ENCODE measurements around the gene FMNL3. TPM values are rescaled to one million over a fixed set of nuclear protein-coding genes. Genes with fewer than 3 reads are reported as not detected.

FMNL3 gene
- total and polyA plus RNA-seq, 7 experiments from 2014 or later = 10.4 to 40.4 (median 37.8) TPM

- DNase-seq (no peak), ATAC-seq (no peak)
- Mint-ChIP-seq H3K36me3 (peaks cover 0 to 3% (median 0%) of the 10 kb centered on the region in 5 donors), H3K27me3 (peaks cover 0 to 32% (median 4%) of the 10 kb centered on the region in 5 donors), H3K9me3 (no peaks in the 10 kb centered on the region), H3K4me3 (peak overlapping the region; percentile 44 to 96 (median 76)), H3K4me1 (peaks cover 34 to 44% (median 41%) of the 10 kb centered on the region in 7 donors), H3K27ac (peak overlapping the region; percentile 19 to 94 (median 79))
- peaks cover 11 to 31% of the 10 kb centered on the region in 2 donors for H3K4me1 ChIP-seq (ENCODE audit: control insufficient read depth in 2 of 2, insufficient read depth in 2 of 2, low read length in 2 of 2)
- intact Hi-C loops (cut with micrococcal nuclease) = loop anchor here (1.0 to 10.0 kb wide), 18 partner anchors 8 to 518 kb away; partner anchors contain the start of genes MCRS1 (in 2 of the 2), PRPF40B (in 2 of the 2), TMBIM6 (in 2 of the 2) and NCKAP5L (in 1 of the 2)
- H3K36me3 ChIP-seq (ENCODE audit: control insufficient read depth in 2 of 3, insufficient read depth in 3 of 3, low read length in 3 of 3) = peaks cover 0 to 8% (median 0%) of the 10 kb centered on the region in 3 experiments
- CTCF ChIA-PET = interaction anchor here (0.7 to 11.5 kb wide), 10 partner anchors 17 to 225 kb away, joined by 3 to 229 read pairs (median 4); no protein-coding TSS in a partner anchor
- no peaks in the 10 kb centered on the region for H3K9me3 ChIP-seq (ENCODE audit: control insufficient read depth in 2 of 3, low read length in 3 of 3)
- no peak overlapping the region for H3K27ac ChIP-seq (ENCODE audit: low read depth, low read length)
- H3K4me3 ChIP-seq (ENCODE audit: low read length) = no peak overlapping the region
- POLR2A ChIA-PET = interaction anchor here (0.7 to 10.5 kb wide), 8 partner anchors 10 to 70 kb away, joined by 3 to 131 read pairs (median 15); partner anchors contain the start of gene TMBIM6
- no peaks in the 10 kb centered on the region for H3K27me3 ChIP-seq (ENCODE audit: control insufficient read depth in 2 of 2, insufficient read depth in 2 of 2, low read length in 2 of 2)
Observed at GRCh38 chr12:49707812-49708147, 575 bp upstream of the FMNL3 start.

GRCh38 chr12:49706351-49707127, 666 bp downstream of the FMNL3 start:
- H3K4me3 Mint-ChIP-seq = peak overlapping the region; percentile 78 to 96 (median 92)
- H3K4me1 Mint-ChIP-seq = peaks cover 40 to 54% (median 49%) of the 10 kb centered on the region in 7 donors
- peak overlapping the region; percentile 78 for H3K4me3 ChIP-seq (ENCODE audit: low read length)
- H3K27me3 Mint-ChIP-seq = peaks cover 0 to 24% (median 0%) of the 10 kb centered on the region in 5 donors
- CTCF ChIA-PET = interaction anchor here (0.6 to 11.5 kb wide), 13 partner anchors 9 to 285 kb away, joined by 3 to 229 read pairs (median 4); partner anchors contain the start of gene TMBIM6
- H3K27ac Mint-ChIP-seq = peak overlapping the region; percentile 72 to 94 (median 86)
- DNase-seq (peak in 5 of 9 donors; percentile 4 to 37 (median 11)), ATAC-seq (peak; percentile 28)
- peak overlapping the region; percentile 92 for H3K27ac ChIP-seq (ENCODE audit: low read depth, low read length)
- no peaks in the 10 kb centered on the region for H3K27me3 ChIP-seq (ENCODE audit: control insufficient read depth in 2 of 2, insufficient read depth in 2 of 2, low read length in 2 of 2)
- H3K36me3 Mint-ChIP-seq = peaks cover 0 to 3% (median 0%) of the 10 kb centered on the region in 5 donors
- intact Hi-C loops (cut with micrococcal nuclease) = loop anchor here (1.0 to 10.0 kb wide), 19 partner anchors 7 to 517 kb away; partner anchors contain the start of genes MCRS1 (in 2 of the 2), PRPF40B (in 2 of the 2), TMBIM6 (in 2 of the 2) and NCKAP5L (in 1 of the 2)
- H3K4me1 ChIP-seq (ENCODE audit: control insufficient read depth in 2 of 2, insufficient read depth in 2 of 2, low read length in 2 of 2) = peaks cover 11 to 32% of the 10 kb centered on the region in 2 donors
- peaks cover 0 to 8% (median 0%) of the 10 kb centered on the region in 3 experiments for H3K36me3 ChIP-seq (ENCODE audit: control insufficient read depth in 2 of 3, insufficient read depth in 3 of 3, low read length in 3 of 3)
- H3K9me3 ChIP-seq (ENCODE audit: control insufficient read depth in 2 of 3, low read length in 3 of 3) = no peaks in the 10 kb centered on the region
- POLR2A ChIA-PET = interaction anchor here (0.6 to 10.5 kb wide), 14 partner anchors 17 to 84 kb away, joined by 3 to 131 read pairs (median 10); partner anchors contain the start of genes PRPF40B and TMBIM6
- no peaks in the 10 kb centered on the region for H3K9me3 Mint-ChIP-seq

- Mint-ChIP-seq H3K36me3 (peaks cover 0 to 3% (median 0%) of the 10 kb centered on the region in 5 donors), H3K4me1 (peaks cover 40 to 60% (median 52%) of the 10 kb centered on the region in 7 donors), H3K9me3 (no peaks in the 10 kb centered on the region), H3K27ac (peak overlapping the region; percentile 72 to 94 (median 86)), H3K27me3 (peaks cover 0 to 16% (median 0%) of the 10 kb centered on the region in 5 donors), H3K4me3 (peak overlapping the region; percentile 78 to 96 (median 92))
- ATAC-seq = no peak
- Histone ChIP-seq H3K27ac (ENCODE audit: low read depth, low read length) (peak overlapping the region; percentile 92), H3K27me3 (ENCODE audit: control insufficient read depth in 2 of 2, insufficient read depth in 2 of 2, low read length in 2 of 2) (no peaks in the 10 kb centered on the region), H3K4me1 (ENCODE audit: control insufficient read depth in 2 of 2, insufficient read depth in 2 of 2, low read length in 2 of 2) (peaks cover 11 to 32% of the 10 kb centered on the region in 2 donors), H3K4me3 (ENCODE audit: low read length) (peak overlapping the region; percentile 78), H3K9me3 (ENCODE audit: control insufficient read depth in 2 of 3, low read length in 3 of 3) (no peaks in the 10 kb centered on the region), H3K36me3 (ENCODE audit: control insufficient read depth in 2 of 3, insufficient read depth in 3 of 3, low read length in 3 of 3) (peaks cover 0 to 8% (median 0%) of the 10 kb centered on the region in 3 experiments)
- POLR2A ChIA-PET = interaction anchor here (0.6 to 10.5 kb wide), 15 partner anchors 16 to 379 kb away, joined by 3 to 131 read pairs (median 9); partner anchors contain the start of genes PRPF40B and TMBIM6
- intact Hi-C loops (cut with micrococcal nuclease) = loop anchor here (1.0 to 10.0 kb wide), 6 partner anchors 9 to 347 kb away; partner anchors contain the start of genes MCRS1 (in 1 of the 2) and SPATS2 (in 1 of the 2)
- CTCF ChIA-PET = interaction anchor here (0.5 to 11.5 kb wide), 12 partner anchors 22 to 139 kb away, joined by 3 to 229 read pairs (median 4); partner anchors contain the start of gene BCDIN3D
- DNase-seq = peak in 1 of 9 donors; percentile 44
Observed at GRCh38 chr12:49705479-49706134, 1.6 kb downstream of the FMNL3 start.

GRCh38 chr12:49703647-49704137, 3.5 kb downstream of the FMNL3 start:
- no peak for ATAC-seq
- H3K9me3 ChIP-seq (ENCODE audit: control insufficient read depth in 2 of 3, low read length in 3 of 3) = no peaks in the 10 kb centered on the region
- no peak overlapping the region for H3K27ac ChIP-seq (ENCODE audit: low read depth, low read length)
- Mint-ChIP-seq H3K4me3 (peak overlapping the region; percentile 8 to 78 (median 54)), H3K36me3 (peaks cover 0 to 3% (median 0%) of the 10 kb centered on the region in 5 donors), H3K27me3 (peaks cover 0 to 2% (median 0%) of the 10 kb centered on the region in 5 donors), H3K9me3 (no peaks in the 10 kb centered on the region), H3K27ac (peak overlapping the region in 8 of 9 donors; percentile 18 to 88 (median 53)), H3K4me1 (peaks cover 52 to 76% (median 64%) of the 10 kb centered on the region in 7 donors)
- H3K36me3 ChIP-seq (ENCODE audit: control insufficient read depth in 2 of 3, insufficient read depth in 3 of 3, low read length in 3 of 3) = peaks cover 0 to 8% (median 0%) of the 10 kb centered on the region in 3 experiments
- ChIA-PET POLR2A (interaction anchor here (0.9 to 10.5 kb wide), 9 partner anchors 8 to 59 kb away, joined by 3 to 131 read pairs (median 5); partner anchors contain the start of gene TMBIM6), CTCF (interaction anchor here (0.5 to 11.5 kb wide), 11 partner anchors 14 to 81 kb away, joined by 3 to 229 read pairs (median 5); partner anchors contain the start of gene TMBIM6)
- H3K4me3 ChIP-seq (ENCODE audit: low read length) = no peak overlapping the region
- DNase-seq = peak in 5 of 9 donors; percentile 9 to 62 (median 30)
- intact Hi-C loops (cut with micrococcal nuclease) = loop anchor here (1.0 to 10.0 kb wide), 2 partner anchors 16 to 339 kb away; partner anchors contain the start of gene SPATS2 (in 1 of the 2)
- H3K4me1 ChIP-seq (ENCODE audit: control insufficient read depth in 2 of 2, insufficient read depth in 2 of 2, low read length in 2 of 2) = peaks cover 23 to 44% of the 10 kb centered on the region in 2 donors
- H3K27me3 ChIP-seq (ENCODE audit: control insufficient read depth in 2 of 2, insufficient read depth in 2 of 2, low read length in 2 of 2) = no peaks in the 10 kb centered on the region

GRCh38 chr12:49702676-49703215, 4.5 kb downstream of the FMNL3 start:
- no peaks in the 10 kb centered on the region for H3K27me3 ChIP-seq (ENCODE audit: control insufficient read depth in 2 of 2, insufficient read depth in 2 of 2, low read length in 2 of 2)
- Mint-ChIP-seq H3K9me3 (no peaks in the 10 kb centered on the region), H3K4me3 (peak overlapping the region in 6 of 10 donors; percentile 13 to 71 (median 32)), H3K4me1 (peaks cover 61 to 83% (median 70%) of the 10 kb centered on the region in 7 donors), H3K27ac (peak overlapping the region in 8 of 9 donors; percentile 6 to 88 (median 39)), H3K36me3 (peaks cover 0 to 3% (median 0%) of the 10 kb centered on the region in 5 donors), H3K27me3 (peaks cover 0 to 2% (median 0%) of the 10 kb centered on the region in 5 donors)
- H3K36me3 ChIP-seq (ENCODE audit: control insufficient read depth in 2 of 3, insufficient read depth in 3 of 3, low read length in 3 of 3) = peaks cover 0 to 8% (median 0%) of the 10 kb centered on the region in 3 experiments
- POLR2A ChIA-PET = interaction anchor here (0.9 to 10.5 kb wide), 5 partner anchors 13 to 58 kb away, joined by 3 to 131 read pairs (median 40); no protein-coding TSS in a partner anchor
- DNase-seq (no peak), ATAC-seq (no peak)
- intact Hi-C loops (cut with micrococcal nuclease) = loop anchor here (1.0 to 10.0 kb wide), 2 partner anchors 15 to 338 kb away; partner anchors contain the start of gene SPATS2 (in 1 of the 2)
- no peak overlapping the region for H3K4me3 ChIP-seq (ENCODE audit: low read length)
- CTCF ChIA-PET = interaction anchor here (0.7 to 11.5 kb wide), 9 partner anchors 8 to 682 kb away, joined by 3 to 229 read pairs (median 5); no protein-coding TSS in a partner anchor
- H3K9me3 ChIP-seq (ENCODE audit: control insufficient read depth in 2 of 3, low read length in 3 of 3) = no peaks in the 10 kb centered on the region
- peaks cover 25 to 52% of the 10 kb centered on the region in 2 donors for H3K4me1 ChIP-seq (ENCODE audit: control insufficient read depth in 2 of 2, insufficient read depth in 2 of 2, low read length in 2 of 2)
- no peak overlapping the region for H3K27ac ChIP-seq (ENCODE audit: low read depth, low read length)
